HCT116 (cell line): ENCODE data around the gene MYO3B. TPM values are rescaled to one million over a fixed set of nuclear protein-coding genes. Genes with fewer than 3 reads are reported as not detected.

ENCODE experiments used
- ATAC-seq: fragments of 200-7000 bp; cut with Tn5 transposase; 2 replicates; pipeline ENCODE4 v1.9.1; 2020; ENCODE audit warnings: mild to moderate bottlenecking, moderate library complexity
- BruUV-seq: library from RNA; stranded (reverse); fragments of 400-500 nt; replicated peaks from 2 replicates; lab custom pipeline; 2021; lab: Mats Ljungman, UMichigan
- CTCF ChIA-PET: fragments of 300-600 bp; sonication (Branson Sonifier 250); formaldehyde crosslinking; loops from one replicate; lab custom pipeline; 2021; ENCODE audit warnings: antibody characterized with exemption; lab: Charles Lee
- POLR2A ChIA-PET: fragments of 300-600, 350-600 bp; sonication (Branson Sonifier 250); formaldehyde crosslinking; loops from one replicate; lab custom pipeline; 2021; ENCODE audit warnings: antibody characterized with exemption; lab: Charles Lee
- RAD21 ChIA-PET, 2 experiments: fragments of 300-600 bp; sonication (Branson Sonifier 250); formaldehyde crosslinking; loops; one replicate each; lab custom pipeline; 2023; ENCODE audit warnings: low total read pairs in 2 of 2; ENCODE audit not compliant: uncharacterized antibody in 2 of 2, unreplicated experiment in 2 of 2, low non-redundant PET in 1 of 2; lab: Charles Lee
- DNase-seq: peaks from one replicate; pipeline ENCODE4 v3.0.0-alpha.2; 2010; ENCODE audit warnings: low read depth, low spot score
- H2AFZ ChIP-seq: fragments of 200-600 bp; shearing (Covaris generic), sonication (generic); 2 replicates; pipeline ENCODE4 v1.6.1; 2017; ENCODE audit warnings: low read depth, mixed run types, mixed read lengths, antibody characterized with exemption, low read length; ENCODE audit not compliant: poor library complexity, severe bottlenecking
- H3K27ac ChIP-seq: 2 replicates; pipeline ENCODE4 v1.5.1; 2012; ENCODE audit warnings: low read depth, low read length
- H3K27me3 ChIP-seq: fragments of 200-600 bp; sonication (generic); 2 replicates; pipeline ENCODE4 v1.6.1; 2016; ENCODE audit warnings: mixed run types, low read length, mixed read lengths; ENCODE audit not compliant: insufficient read depth
- H3K36me3 ChIP-seq, 2 experiments: fragments of 200-500 bp in 1 of 2; fragments of 200-600 bp in 1 of 2; sonication (Bioruptor generic) in 1 of 2; sonication (generic) in 1 of 2; 2 replicates each; pipeline versions ENCODE4 v1.5.1 to v1.6.1; 2014 to 2016; ENCODE audit warnings: low read length in 2 of 2, inconsistent platforms in 1 of 2, mixed read lengths in 1 of 2, mixed run types in 1 of 2; ENCODE audit not compliant: insufficient read depth in 2 of 2, control insufficient read depth in 1 of 2
- H3K4me1 ChIP-seq, 2 experiments: fragments of 200-600 bp in 1 of 2; sonication (generic) in 1 of 2; 2 replicates each; pipeline versions ENCODE4 v1.5.1 to v1.6.1; 2012 to 2017; ENCODE audit warnings: low read length in 2 of 2, inconsistent platforms in 1 of 2, mild to moderate bottlenecking in 1 of 2, mixed read lengths in 1 of 2, mixed run types in 1 of 2, moderate library complexity in 1 of 2; ENCODE audit not compliant: insufficient read depth in 2 of 2, control insufficient read depth in 1 of 2
- H3K4me2 ChIP-seq: fragments of 200-600 bp; sonication (generic); 2 replicates; pipeline ENCODE4 v1.6.1; 2017; ENCODE audit warnings: mixed run types, low read length, mixed read lengths
- H3K4me3 ChIP-seq, 2 experiments: fragments of 200-600 bp in 1 of 2; sonication (generic) in 1 of 2; replicated peaks in 1 of 2; 2 replicates each; pipeline ENCODE4 v1.5.1; 2011 to 2016; ENCODE audit warnings: low read length in 2 of 2, control low read depth in 1 of 2, low read depth in 1 of 2, mild to moderate bottlenecking in 1 of 2, mixed read lengths in 1 of 2, mixed run types in 1 of 2
- H3K79me2 ChIP-seq: fragments of 200-600 bp; sonication (generic); 2 replicates; pipeline ENCODE4 v1.6.1; 2017; ENCODE audit warnings: mild to moderate bottlenecking, mixed run types, low read length, moderate library complexity, mixed read lengths; ENCODE audit not compliant: insufficient read depth
- H3K9ac ChIP-seq: fragments of 200-600 bp; sonication (generic); 2 replicates; pipeline ENCODE4 v1.6.1; 2016; ENCODE audit warnings: low read length, mixed read lengths
- H3K9me2 ChIP-seq: fragments of 200-600 bp; sonication (generic), shearing (Covaris generic); 2 replicates; pipeline ENCODE4 v1.6.1; 2017; ENCODE audit warnings: mixed run types, mild to moderate bottlenecking, moderate library complexity; ENCODE audit not compliant: insufficient read depth
- H3K9me3 ChIP-seq, 2 experiments: fragments of 200-500 bp in 1 of 2; fragments of 200-600 bp in 1 of 2; sonication (Bioruptor generic) in 1 of 2; sonication (generic) in 1 of 2; 2 replicates each; pipeline ENCODE4 v1.6.1; 2014 to 2017; ENCODE audit warnings: low read length in 2 of 2, mixed read lengths in 2 of 2, inconsistent platforms in 1 of 2, low read depth in 1 of 2, mild to moderate bottlenecking in 1 of 2, mixed run types in 1 of 2, moderate library complexity in 1 of 2; ENCODE audit not compliant: control insufficient read depth in 1 of 2, insufficient read depth in 1 of 2
- H4K20me1 ChIP-seq: fragments of 200-600 bp; sonication (generic), shearing (Covaris generic); 2 replicates; pipeline ENCODE4 v1.6.1; 2017; ENCODE audit warnings: mixed run types, mild to moderate bottlenecking, moderate library complexity; ENCODE audit not compliant: insufficient read depth
- CBX3 ChIP-seq: IDR thresholded peaks from 2 replicates; pipeline ENCODE4 v1.6.1; 2012; ENCODE audit warnings: low read depth
- CEBPB ChIP-seq: IDR thresholded peaks from 2 replicates; pipeline ENCODE4 v1.6.1; 2012; ENCODE audit warnings: low read depth
- EZH2phosphoT487 ChIP-seq: fragments of 200-600 bp; IDR thresholded peaks from 2 replicates; pipeline ENCODE4 v1.6.1; 2018; ENCODE audit warnings: antibody characterized with exemption, borderline replicate concordance
- FOSL1 ChIP-seq: IDR thresholded peaks from 2 replicates; pipeline ENCODE4 v1.6.1; 2012; ENCODE audit warnings: low read depth
- MAX ChIP-seq: IDR thresholded peaks from 2 replicates; pipeline ENCODE4 v1.6.1; 2012
- POLR2A ChIP-seq: IDR thresholded peaks from 2 replicates; pipeline ENCODE4 v1.7.0; 2011; ENCODE audit warnings: borderline replicate concordance; ENCODE audit not compliant: insufficient read depth, insufficient read length; ENCODE audit errors: extremely low read depth
- RAD21 ChIP-seq: IDR thresholded peaks from 2 replicates; pipeline ENCODE4 v1.6.1; 2012; ENCODE audit warnings: low read depth, mild to moderate bottlenecking
- REST ChIP-seq: IDR thresholded peaks from 2 replicates; pipeline ENCODE4 v1.6.1; 2012; ENCODE audit warnings: low read depth
- SP1 ChIP-seq: IDR thresholded peaks from 2 replicates; pipeline ENCODE4 v1.6.1; 2012; ENCODE audit warnings: low read depth
- TCF7L2 ChIP-seq: IDR thresholded peaks from 2 replicates; pipeline ENCODE4 v1.7.0; 2011; ENCODE audit warnings: borderline replicate concordance, inconsistent platforms; ENCODE audit not compliant: insufficient read depth, insufficient read length; ENCODE audit errors: extremely low read depth
- YY1 ChIP-seq: IDR thresholded peaks from 2 replicates; pipeline ENCODE4 v1.6.1; 2011; ENCODE audit warnings: low read length, low read depth, moderate library complexity, mild to moderate bottlenecking; ENCODE audit not compliant: insufficient replicate concordance; ENCODE audit errors: extremely low read depth
- ZNF274 ChIP-seq: fragments of 200-500 bp; sonication (Bioruptor generic); IDR thresholded peaks from 2 replicates; pipeline ENCODE4 v1.6.1; 2014; ENCODE audit warnings: mild to moderate bottlenecking, low read depth, low read length, inconsistent platforms
- intact Hi-C: fragments of 100-400 bp; cut with micrococcal nuclease; formaldehyde crosslinking; loops from 2 replicates; pipeline ENCODE4 v1.10.0; 2022
- total RNA-seq: library from RNA; stranded (reverse); gene quantifications from one replicate; pipeline ENCODE4 v1.2.1, GENCODE V29; 2021; ENCODE audit not compliant: unreplicated experiment

The MYO3B gene
- total RNA-seq, 1 experiment from 2014 or later = not detected

- ChIA-PET CTCF (no interaction called here), RAD21 (no interaction called here), POLR2A (no interaction called here)
- DNase-seq = no peak
- Histone ChIP-seq H3K4me2 (no peak overlapping the region), H3K27me3 (peaks cover 35% of the 10 kb centered on the region), H3K9me2 (no peaks in the 10 kb centered on the region), H3K36me3 (no peaks in the 10 kb centered on the region), H4K20me1 (no peaks in the 10 kb centered on the region), H2AFZ (no peak overlapping the region), H3K27ac (no peak overlapping the region), H3K9me3 (no peaks in the 10 kb centered on the region), H3K4me3 (no peak overlapping the region), H3K9ac (no peak overlapping the region), H3K4me1 (peaks cover 0 to 6% of the 10 kb centered on the region in 2 experiments; a peak in 1 of 4 replicates), H3K79me2 (no peaks in the 10 kb centered on the region)
- no peak for ATAC-seq
- intact Hi-C loops = loop anchor here (10.0 kb wide), 2 partner anchors 431 to 911 kb away; no protein-coding TSS in a partner anchor
- TF ChIP-seq CBX3 = no peak
- no peak for TF ChIP-seq YY1
- TF ChIP-seq CEBPB = no peak
- TF ChIP-seq MAX = no peak
- no peak for TF ChIP-seq FOSL1
- TF ChIP-seq EZH2phosphoT487 = no peak
- no peak for TF ChIP-seq POLR2A
- TF ChIP-seq SP1 = no peak
- no peak for TF ChIP-seq ZNF274
- TF ChIP-seq TCF7L2 = no peak
- TF ChIP-seq RAD21 = no peak
- TF ChIP-seq REST = no peak
- BruUV-seq = no TSS peak
Measured at GRCh38 chr2:170365686-170366085, 187.7 kb downstream of the MYO3B start.
